ENCODE data around the gene GRM2. TPM values are rescaled to one million over a fixed set of nuclear protein-coding genes. Genes with fewer than 3 reads are reported as not detected.
A peak's percentile ranks its signal among the peaks of the same experiment; 100 is the strongest.

The GRM2 gene
- total and polyA plus RNA-seq, 10 of the 15 experiments (the other 5 are each of a cell fraction or from before 2014, with no cell fraction given): 0.01 to 0.14 (median 0.06) TPM; not detected in 5

- TF ChIP-seq, protein P1, sequence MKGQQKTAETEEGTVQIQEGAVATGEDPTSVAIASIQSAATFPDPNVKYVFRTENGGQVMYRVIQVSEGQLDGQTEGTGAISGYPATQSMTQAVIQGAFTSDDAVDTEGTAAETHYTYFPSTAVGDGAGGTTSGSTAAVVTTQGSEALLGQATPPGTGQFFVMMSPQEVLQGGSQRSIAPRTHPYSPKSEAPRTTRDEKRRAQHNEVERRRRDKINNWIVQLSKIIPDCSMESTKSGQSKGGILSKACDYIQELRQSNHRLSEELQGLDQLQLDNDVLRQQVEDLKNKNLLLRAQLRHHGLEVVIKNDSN (IDR thresholded peaks at IDR 0.05; ENCODE audit: borderline replicate concordance, extremely low read length, insufficient read depth, low read depth, low read length): no peak
- TF ChIP-seq LARP7 (IDR thresholded peaks at IDR 0.05) (no peak), PKNOX1 (IDR thresholded peaks at IDR 0.05) (no peak), CBX3 (IDR thresholded peaks at IDR 0.05; ENCODE audit: borderline replicate concordance, low read depth) (no peak), CBFB (IDR thresholded peaks at IDR 0.05; ENCODE audit: low read depth) (no peak), RB1 (IDR thresholded peaks at IDR 0.05; ENCODE audit: borderline replicate concordance) (peak; percentile 37; the same call in 1 of the 2 replicates), ZBED1 (IDR thresholded peaks at IDR 0.05; ENCODE audit: borderline replicate concordance) (no peak), WRNIP1 (IDR thresholded peaks at IDR 0.05; ENCODE audit: borderline replicate concordance, low read depth, low read length) (no peak), MYB (IDR thresholded peaks at IDR 0.05; ENCODE audit: borderline replicate concordance, low read depth, low read length) (no peak), CREM (IDR thresholded peaks at IDR 0.05; ENCODE audit: low read depth) (no peak)
- TF ChIP-seq, protein P2, sequence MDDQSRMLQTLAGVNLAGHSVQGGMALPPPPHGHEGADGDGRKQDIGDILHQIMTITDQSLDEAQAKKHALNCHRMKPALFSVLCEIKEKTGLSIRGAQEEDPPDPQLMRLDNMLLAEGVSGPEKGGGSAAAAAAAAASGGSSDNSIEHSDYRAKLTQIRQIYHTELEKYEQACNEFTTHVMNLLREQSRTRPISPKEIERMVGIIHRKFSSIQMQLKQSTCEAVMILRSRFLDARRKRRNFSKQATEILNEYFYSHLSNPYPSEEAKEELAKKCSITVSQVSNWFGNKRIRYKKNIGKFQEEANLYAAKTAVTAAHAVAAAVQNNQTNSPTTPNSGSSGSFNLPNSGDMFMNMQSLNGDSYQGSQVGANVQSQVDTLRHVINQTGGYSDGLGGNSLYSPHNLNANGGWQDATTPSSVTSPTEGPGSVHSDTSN (IDR thresholded peaks at IDR 0.05; ENCODE audit: insufficient replicate concordance, low read depth, low read length): no peak
- TF ChIP-seq, protein P3, sequence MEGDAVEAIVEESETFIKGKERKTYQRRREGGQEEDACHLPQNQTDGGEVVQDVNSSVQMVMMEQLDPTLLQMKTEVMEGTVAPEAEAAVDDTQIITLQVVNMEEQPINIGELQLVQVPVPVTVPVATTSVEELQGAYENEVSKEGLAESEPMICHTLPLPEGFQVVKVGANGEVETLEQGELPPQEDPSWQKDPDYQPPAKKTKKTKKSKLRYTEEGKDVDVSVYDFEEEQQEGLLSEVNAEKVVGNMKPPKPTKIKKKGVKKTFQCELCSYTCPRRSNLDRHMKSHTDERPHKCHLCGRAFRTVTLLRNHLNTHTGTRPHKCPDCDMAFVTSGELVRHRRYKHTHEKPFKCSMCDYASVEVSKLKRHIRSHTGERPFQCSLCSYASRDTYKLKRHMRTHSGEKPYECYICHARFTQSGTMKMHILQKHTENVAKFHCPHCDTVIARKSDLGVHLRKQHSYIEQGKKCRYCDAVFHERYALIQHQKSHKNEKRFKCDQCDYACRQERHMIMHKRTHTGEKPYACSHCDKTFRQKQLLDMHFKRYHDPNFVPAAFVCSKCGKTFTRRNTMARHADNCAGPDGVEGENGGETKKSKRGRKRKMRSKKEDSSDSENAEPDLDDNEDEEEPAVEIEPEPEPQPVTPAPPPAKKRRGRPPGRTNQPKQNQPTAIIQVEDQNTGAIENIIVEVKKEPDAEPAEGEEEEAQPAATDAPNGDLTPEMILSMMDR (IDR thresholded peaks at IDR 0.05 in 2 of 3, conservative IDR thresholded peaks at IDR 0.05 in 1 of 3; ENCODE audit: control insufficient read depth in 2 of 3, extremely low read depth in 1 of 3, insufficient read depth in 1 of 3, low read depth in 3 of 3, low read length in 3 of 3): peak; percentile 71 to 96 (median 92)
- TF ChIP-seq, protein P4, sequence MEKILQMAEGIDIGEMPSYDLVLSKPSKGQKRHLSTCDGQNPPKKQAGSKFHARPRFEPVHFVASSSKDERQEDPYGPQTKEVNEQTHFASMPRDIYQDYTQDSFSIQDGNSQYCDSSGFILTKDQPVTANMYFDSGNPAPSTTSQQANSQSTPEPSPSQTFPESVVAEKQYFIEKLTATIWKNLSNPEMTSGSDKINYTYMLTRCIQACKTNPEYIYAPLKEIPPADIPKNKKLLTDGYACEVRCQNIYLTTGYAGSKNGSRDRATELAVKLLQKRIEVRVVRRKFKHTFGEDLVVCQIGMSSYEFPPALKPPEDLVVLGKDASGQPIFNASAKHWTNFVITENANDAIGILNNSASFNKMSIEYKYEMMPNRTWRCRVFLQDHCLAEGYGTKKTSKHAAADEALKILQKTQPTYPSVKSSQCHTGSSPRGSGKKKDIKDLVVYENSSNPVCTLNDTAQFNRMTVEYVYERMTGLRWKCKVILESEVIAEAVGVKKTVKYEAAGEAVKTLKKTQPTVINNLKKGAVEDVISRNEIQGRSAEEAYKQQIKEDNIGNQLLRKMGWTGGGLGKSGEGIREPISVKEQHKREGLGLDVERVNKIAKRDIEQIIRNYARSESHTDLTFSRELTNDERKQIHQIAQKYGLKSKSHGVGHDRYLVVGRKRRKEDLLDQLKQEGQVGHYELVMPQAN (conservative IDR thresholded peaks at IDR 0.05): no peak
These were observed 11.9 kb downstream of the GRM2 start (continued) for GRCh38 chr3:51718547-51719409.
